Endothelial cell of umbilical vein (primary cell): Measurements from ENCODE around the gene ABLIM2.

ENCODE experiments used
- CTCF ChIP-seq, 2 donors: IDR thresholded peaks; 1 replicate in 1 of 2; 2 replicates in 1 of 2; pipeline ENCODE4 v1.5.1; 2011; ENCODE audit warnings: low read length in 2 of 2, mild to moderate bottlenecking in 2 of 2, moderate library complexity in 2 of 2, control low read depth in 1 of 2, inconsistent platforms in 1 of 2, low read depth in 1 of 2; ENCODE audit not compliant: insufficient read depth in 1 of 2; ENCODE audit errors: extremely low read depth in 1 of 2
- FOS ChIP-seq: IDR thresholded peaks from 2 replicates; pipeline ENCODE4 v1.6.1; 2011; ENCODE audit warnings: mild to moderate bottlenecking, low read length, moderate library complexity, borderline replicate concordance; ENCODE audit not compliant: insufficient read depth
- JUN ChIP-seq: IDR thresholded peaks from 2 replicates; pipeline ENCODE4 v1.6.1; 2011; ENCODE audit warnings: borderline replicate concordance, low read depth; ENCODE audit not compliant: insufficient read length, insufficient read depth
- POLR2A ChIP-seq: IDR thresholded peaks from 2 replicates; pipeline ENCODE4 v1.6.1; 2012; ENCODE audit warnings: low read depth, mild to moderate bottlenecking, control low read depth, low read length
- POLR2AphosphoS5 ChIP-seq: IDR thresholded peaks from 2 replicates; pipeline ENCODE4 v1.6.1; 2012; ENCODE audit warnings: low read depth, mild to moderate bottlenecking, control low read depth, low read length, moderate library complexity; ENCODE audit not compliant: insufficient read depth

- no peak for TF ChIP-seq CTCF (IDR thresholded peaks at IDR 0.05; ENCODE audit: extremely low read depth in 1 of 2, insufficient read depth in 1 of 2, low read depth in 1 of 2, low read length in 2 of 2)
- TF ChIP-seq POLR2AphosphoS5 = no peak
- no peak for TF ChIP-seq FOS
- TF ChIP-seq POLR2A = no peak
- TF ChIP-seq JUN = no peak
Measured at GRCh38 chr4:8061145-8061544, 97.5 kb downstream of the ABLIM2 start.
